GM23338 (cell line): Measurements from ENCODE around the gene PAQR9.

ENCODE experiments used
- CREB1 ChIP-seq: fragments of 250-450 bp; sonication (Bioruptor Pico); IDR thresholded peaks from 2 replicates; pipeline ENCODE4 v1.5.0; 2020; ENCODE audit warnings: low read depth, mild to moderate bottlenecking, moderate library complexity
- CTCF ChIP-seq, 2 experiments: fragments of 200-600 bp in 1 of 2; sonication (generic) in 1 of 2; conservative IDR thresholded peaks; 2 replicates each; pipeline versions ENCODE4 v1.5.1 to v1.6.1; 2016 to 2017; ENCODE audit warnings: antibody characterized with exemption in 2 of 2, low read depth in 2 of 2, mild to moderate bottlenecking in 2 of 2, moderate library complexity in 1 of 2
- ETS1 ChIP-seq: IDR thresholded peaks from 2 replicates; pipeline ENCODE4 v1.6.1; 2016; ENCODE audit warnings: antibody characterized with exemption
- EZH2 ChIP-seq: fragments of 200-600 bp; sonication (generic); IDR thresholded peaks from one replicate; pipeline ENCODE4 v1.8.0; 2017; ENCODE audit warnings: antibody characterized with exemption, mild to moderate bottlenecking, low read depth; ENCODE audit not compliant: unreplicated experiment
- EZH2phosphoT487 ChIP-seq: fragments of 200-600 bp; sonication (generic); IDR thresholded peaks from one replicate; pipeline ENCODE4 v1.8.1; 2018; ENCODE audit warnings: antibody characterized with exemption; ENCODE audit not compliant: unreplicated experiment
- JUNB ChIP-seq: IDR thresholded peaks from one replicate; pipeline ENCODE4 v1.6.1; 2016; ENCODE audit warnings: antibody characterized with exemption; ENCODE audit not compliant: unreplicated experiment
- NANOG ChIP-seq: IDR thresholded peaks from 2 replicates; pipeline ENCODE4 v1.6.1; 2016; ENCODE audit warnings: antibody characterized with exemption, borderline replicate concordance
- POLR2AphosphoS5 ChIP-seq: IDR thresholded peaks from 2 replicates; pipeline ENCODE4 v1.6.1; 2016; ENCODE audit warnings: antibody characterized with exemption, low read depth
- REST ChIP-seq: IDR thresholded peaks from one replicate; pipeline ENCODE4 v1.6.1; 2018; ENCODE audit warnings: antibody characterized with exemption; ENCODE audit not compliant: unreplicated experiment
- STAT1 ChIP-seq: IDR thresholded peaks from one replicate; pipeline ENCODE4 v1.6.1; 2016; ENCODE audit warnings: antibody characterized with exemption; ENCODE audit not compliant: unreplicated experiment
- ZNF114 ChIP-seq: fragments of 250-450 bp; sonication (Bioruptor Pico); IDR thresholded peaks from 2 replicates; pipeline ENCODE4 v1.5.0; 2020; ENCODE audit warnings: mild to moderate bottlenecking, moderate library complexity
- ZNF331 ChIP-seq: fragments of 250-450 bp; sonication (Bioruptor Pico); IDR thresholded peaks from 2 replicates; pipeline ENCODE4 v1.5.0; 2020; ENCODE audit warnings: low read depth, mild to moderate bottlenecking, moderate library complexity
- ZNF462 ChIP-seq: fragments of 250-450 bp; sonication (Bioruptor Pico); IDR thresholded peaks from 2 replicates; pipeline ENCODE4 v1.5.0; 2020; ENCODE audit warnings: mild to moderate bottlenecking, moderate library complexity

- no peak for TF ChIP-seq EZH2
- no peak for TF ChIP-seq CTCF (conservative IDR thresholded peaks at IDR 0.05; ENCODE audit: low read depth in 2 of 2)
- TF ChIP-seq ZNF114: no peak
- no peak for TF ChIP-seq JUNB
- TF ChIP-seq REST: no peak
- TF ChIP-seq POLR2AphosphoS5: no peak
- no peak for TF ChIP-seq NANOG
- TF ChIP-seq EZH2phosphoT487: no peak
- TF ChIP-seq STAT1: no peak
- no peak for TF ChIP-seq ETS1
- no peak for TF ChIP-seq CREB1 (CRISPR knock-in tag)
- TF ChIP-seq ZNF331 (CRISPR knock-in tag): no peak
- no peak for TF ChIP-seq ZNF462
These were observed 1.9 kb downstream of the PAQR9 start for GRCh38 chr3:142961539-142961938.
